ENCODE measurements around the gene RPGRIP1L. TPM values are rescaled to one million over a fixed set of nuclear protein-coding genes. Genes with fewer than 3 reads are reported as not detected.

The RPGRIP1L gene
- total RNA-seq, 1 experiment from 2014 or later = 10.3 TPM

DNA sequence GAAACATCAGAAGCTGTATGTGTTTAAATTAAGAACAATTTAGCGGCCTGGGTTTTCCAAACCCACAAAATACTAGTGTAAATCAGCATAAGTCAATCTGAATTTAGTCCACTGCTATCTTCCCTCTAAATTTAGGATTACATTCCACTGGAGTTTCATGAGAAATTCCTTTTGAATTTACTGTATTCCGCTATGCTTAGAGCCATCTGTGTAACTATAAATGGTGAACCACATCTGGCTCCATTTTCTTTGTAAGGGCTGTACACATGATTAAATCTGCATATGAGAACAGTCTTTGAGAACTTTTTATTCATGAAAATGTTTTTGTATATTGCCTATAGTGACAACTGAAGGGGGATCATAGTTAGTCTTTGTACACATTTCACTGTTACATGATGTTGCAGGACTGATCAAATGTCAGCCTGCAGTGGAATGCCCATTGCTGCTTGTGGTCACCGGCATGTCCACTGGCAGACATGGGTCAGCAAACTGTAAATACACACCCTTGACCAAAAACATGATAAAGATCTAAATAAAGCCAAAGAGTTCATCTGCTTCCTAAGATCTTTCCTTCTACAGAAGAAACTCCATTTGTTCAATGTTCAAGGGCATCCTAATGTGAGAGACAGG is 36.8 kb downstream of the RPGRIP1L start:
- no peak overlapping the region for H3K9ac ChIP-seq (ENCODE audit: low read length)
- no peak overlapping the region for H2AFZ ChIP-seq (ENCODE audit: low read depth, low read length, poor library complexity, severe bottlenecking)
- no peaks in the 10 kb centered on the region for H3K9me3 ChIP-seq (ENCODE audit: control insufficient read depth in 1 of 2, insufficient read depth in 1 of 2, low read depth in 1 of 2, low read length in 2 of 2)
- no peaks in the 10 kb centered on the region for H4K20me1 ChIP-seq (ENCODE audit: insufficient read depth)
- intact Hi-C loops (cut with micrococcal nuclease) = no loop called here
- ChIA-PET CTCF (no interaction called here), RAD21 (ENCODE audit: low non-redundant PET in 1 of 2, low total read pairs in 2 of 2, uncharacterized antibody in 2 of 2, unreplicated experiment in 2 of 2) (no interaction called here), POLR2A (no interaction called here)
- BruUV-seq (replicated peaks) = no TSS peak
- H3K36me3 ChIP-seq (ENCODE audit: control insufficient read depth in 1 of 2, insufficient read depth in 2 of 2, low read length in 2 of 2) = no peaks in the 10 kb centered on the region
- TF ChIP-seq, protein P1, sequence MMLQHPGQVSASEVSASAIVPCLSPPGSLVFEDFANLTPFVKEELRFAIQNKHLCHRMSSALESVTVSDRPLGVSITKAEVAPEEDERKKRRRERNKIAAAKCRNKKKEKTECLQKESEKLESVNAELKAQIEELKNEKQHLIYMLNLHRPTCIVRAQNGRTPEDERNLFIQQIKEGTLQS (IDR thresholded peaks at IDR 0.05) = no peak
- TF ChIP-seq SP1 (IDR thresholded peaks at IDR 0.05; ENCODE audit: low read depth) = no peak
- no peak for TF ChIP-seq RAD21 (IDR thresholded peaks at IDR 0.05; ENCODE audit: low read depth)
- no peak for TF ChIP-seq MAX (IDR thresholded peaks at IDR 0.05)
- TF ChIP-seq, protein P2, sequence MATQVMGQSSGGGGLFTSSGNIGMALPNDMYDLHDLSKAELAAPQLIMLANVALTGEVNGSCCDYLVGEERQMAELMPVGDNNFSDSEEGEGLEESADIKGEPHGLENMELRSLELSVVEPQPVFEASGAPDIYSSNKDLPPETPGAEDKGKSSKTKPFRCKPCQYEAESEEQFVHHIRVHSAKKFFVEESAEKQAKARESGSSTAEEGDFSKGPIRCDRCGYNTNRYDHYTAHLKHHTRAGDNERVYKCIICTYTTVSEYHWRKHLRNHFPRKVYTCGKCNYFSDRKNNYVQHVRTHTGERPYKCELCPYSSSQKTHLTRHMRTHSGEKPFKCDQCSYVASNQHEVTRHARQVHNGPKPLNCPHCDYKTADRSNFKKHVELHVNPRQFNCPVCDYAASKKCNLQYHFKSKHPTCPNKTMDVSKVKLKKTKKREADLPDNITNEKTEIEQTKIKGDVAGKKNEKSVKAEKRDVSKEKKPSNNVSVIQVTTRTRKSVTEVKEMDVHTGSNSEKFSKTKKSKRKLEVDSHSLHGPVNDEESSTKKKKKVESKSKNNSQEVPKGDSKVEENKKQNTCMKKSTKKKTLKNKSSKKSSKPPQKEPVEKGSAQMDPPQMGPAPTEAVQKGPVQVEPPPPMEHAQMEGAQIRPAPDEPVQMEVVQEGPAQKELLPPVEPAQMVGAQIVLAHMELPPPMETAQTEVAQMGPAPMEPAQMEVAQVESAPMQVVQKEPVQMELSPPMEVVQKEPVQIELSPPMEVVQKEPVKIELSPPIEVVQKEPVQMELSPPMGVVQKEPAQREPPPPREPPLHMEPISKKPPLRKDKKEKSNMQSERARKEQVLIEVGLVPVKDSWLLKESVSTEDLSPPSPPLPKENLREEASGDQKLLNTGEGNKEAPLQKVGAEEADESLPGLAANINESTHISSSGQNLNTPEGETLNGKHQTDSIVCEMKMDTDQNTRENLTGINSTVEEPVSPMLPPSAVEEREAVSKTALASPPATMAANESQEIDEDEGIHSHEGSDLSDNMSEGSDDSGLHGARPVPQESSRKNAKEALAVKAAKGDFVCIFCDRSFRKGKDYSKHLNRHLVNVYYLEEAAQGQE (IDR thresholded peaks at IDR 0.05; ENCODE audit: low read depth) = no peak
- TF ChIP-seq TCF7L2 (IDR thresholded peaks at IDR 0.05; ENCODE audit: borderline replicate concordance, extremely low read depth, insufficient read depth, insufficient read length) = no peak
- no peak for TF ChIP-seq ZNF274 (IDR thresholded peaks at IDR 0.05; ENCODE audit: low read depth, low read length)
- no peak for TF ChIP-seq CEBPB (IDR thresholded peaks at IDR 0.05; ENCODE audit: low read depth)
- TF ChIP-seq JUND (IDR thresholded peaks at IDR 0.05) = no peak
- no peak for TF ChIP-seq POLR2A (IDR thresholded peaks at IDR 0.05; ENCODE audit: borderline replicate concordance, extremely low read depth, insufficient read depth, insufficient read length)
- no peak for TF ChIP-seq EGR1 (IDR thresholded peaks at IDR 0.05; ENCODE audit: low read depth)
- no peak for TF ChIP-seq EZH2phosphoT487 (IDR thresholded peaks at IDR 0.05; ENCODE audit: borderline replicate concordance)
- no peak for TF ChIP-seq YY1 (IDR thresholded peaks at IDR 0.05; ENCODE audit: extremely low read depth, insufficient replicate concordance, low read depth, low read length)
- TF ChIP-seq, protein P3, sequence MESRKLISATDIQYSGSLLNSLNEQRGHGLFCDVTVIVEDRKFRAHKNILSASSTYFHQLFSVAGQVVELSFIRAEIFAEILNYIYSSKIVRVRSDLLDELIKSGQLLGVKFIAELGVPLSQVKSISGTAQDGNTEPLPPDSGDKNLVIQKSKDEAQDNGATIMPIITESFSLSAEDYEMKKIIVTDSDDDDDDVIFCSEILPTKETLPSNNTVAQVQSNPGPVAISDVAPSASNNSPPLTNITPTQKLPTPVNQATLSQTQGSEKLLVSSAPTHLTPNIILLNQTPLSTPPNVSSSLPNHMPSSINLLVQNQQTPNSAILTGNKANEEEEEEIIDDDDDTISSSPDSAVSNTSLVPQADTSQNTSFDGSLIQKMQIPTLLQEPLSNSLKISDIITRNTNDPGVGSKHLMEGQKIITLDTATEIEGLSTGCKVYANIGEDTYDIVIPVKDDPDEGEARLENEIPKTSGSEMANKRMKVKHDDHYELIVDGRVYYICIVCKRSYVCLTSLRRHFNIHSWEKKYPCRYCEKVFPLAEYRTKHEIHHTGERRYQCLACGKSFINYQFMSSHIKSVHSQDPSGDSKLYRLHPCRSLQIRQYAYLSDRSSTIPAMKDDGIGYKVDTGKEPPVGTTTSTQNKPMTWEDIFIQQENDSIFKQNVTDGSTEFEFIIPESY (IDR thresholded peaks at IDR 0.05; ENCODE audit: extremely low read depth, insufficient replicate concordance, low read length) = no peak
- no peak for TF ChIP-seq SRF (IDR thresholded peaks at IDR 0.05; ENCODE audit: low read depth)
- TF ChIP-seq POLR2AphosphoS5 (IDR thresholded peaks at IDR 0.05; ENCODE audit: low read depth, low read length) = no peak
- H3K9me2 ChIP-seq (ENCODE audit: insufficient read depth) = no peaks in the 10 kb centered on the region
- no peak overlapping the region for H3K4me2 ChIP-seq (ENCODE audit: low read length)
- no peaks in the 10 kb centered on the region for H3K79me2 ChIP-seq (ENCODE audit: insufficient read depth, low read length)
- ATAC-seq = no peak
- H3K4me3 ChIP-seq (replicated peaks in 1 of 2; ENCODE audit: low read depth in 1 of 2, low read length in 2 of 2) = no peak overlapping the region
- H3K4me1 ChIP-seq (ENCODE audit: control insufficient read depth in 1 of 2, insufficient read depth in 2 of 2, low read length in 2 of 2) = no peaks in the 10 kb centered on the region
- no peak overlapping the region for H3K27ac ChIP-seq (ENCODE audit: low read depth, low read length)
- H3K27me3 ChIP-seq (ENCODE audit: insufficient read depth, low read length) = no peaks in the 10 kb centered on the region
- no peak for DNase-seq (ENCODE audit: low read depth, low spot score)

All from HCT116 (cell line).